Psoas muscle (tissue), 8 donors: ENCODE data around the gene SLC39A12. TPM values are rescaled to one million over a fixed set of nuclear protein-coding genes. Genes with fewer than 3 reads are reported as not detected.

ENCODE experiments used
- ATAC-seq, 4 donors: fragments of 200-7000 bp; cut with Tn5 transposase; one replicate each; pipeline ENCODE4 v1.9.1; 2020; ENCODE audit warnings: moderate library complexity in 3 of 4, mild to moderate bottlenecking in 2 of 4
- DNase-seq, 2 donors: peaks; one replicate each; pipeline ENCODE4 v3.0.0-alpha.2; 2020
- H3K27ac ChIP-seq: fragments of 200-600 bp; one replicate; pipeline ENCODE4 v1.8.0; 2022
- H3K27me3 ChIP-seq, 3 donors: fragments of 200-600 bp in 1 of 3; one replicate each; pipeline versions ENCODE4 v1.6.1 to v1.8.0; 2013 to 2022; ENCODE audit warnings: low read length in 2 of 3, mild to moderate bottlenecking in 2 of 3, moderate library complexity in 1 of 3; ENCODE audit not compliant: insufficient read depth in 3 of 3
- H3K36me3 ChIP-seq, 2 donors: fragments of 200-600 bp in 1 of 2; one replicate each; pipeline versions ENCODE4 v1.6.1 to v1.8.0; 2013 to 2022; ENCODE audit warnings: low read depth in 1 of 2, mild to moderate bottlenecking in 1 of 2, moderate library complexity in 1 of 2; ENCODE audit not compliant: insufficient read depth in 1 of 2
- H3K4me1 ChIP-seq: fragments of 200-600 bp; one replicate; pipeline ENCODE4 v1.8.0; 2022
- H3K4me3 ChIP-seq: fragments of 200-600 bp; one replicate; pipeline ENCODE4 v1.8.0; 2022; ENCODE audit warnings: mild to moderate bottlenecking
- H3K9me3 ChIP-seq: fragments of 200-600 bp; one replicate; pipeline ENCODE4 v1.8.0; 2022
- CTCF ChIP-seq: fragments of 200-600 bp; IDR thresholded peaks from one replicate; pipeline ENCODE4 v1.8.0; 2022; ENCODE audit warnings: antibody characterized with exemption
- WGBS, 3 donors: extraction: QIAGEN DNeasy Blood & Tissue Kit; methylation state at CpG; one replicate each; pipeline versions ENCODE4 v1.1.6 to v1.1.7; 2013; 5-methylcytosine and 5-hydroxymethylcytosine counted together
- intact Hi-C, 2 donors: fragments of 100-400 bp; cut with DNase I; formaldehyde crosslinking; loops; one replicate each; pipeline versions ENCODE4 v1.11.0 to v1.14.2; 2022
- polyA plus RNA-seq, 3 donors: library from polyadenylated mRNA; stranded (reverse); fragments of 200-250 nt; gene quantifications; one replicate each; pipeline ENCODE4 v1.2.3, GENCODE V29; 2013
- total RNA-seq, 4 donors: library from RNA; stranded (reverse); fragmentation: NEBNext Ultra II Directional in 2 of 4; extraction: Animal tissue kit (Norgen Biotek cat#: 25700) in 2 of 4; gene quantifications; one replicate each; pipeline versions ENCODE4 v1.2.1 to v1.2.4, GENCODE V29; 2021 to 2023
- donor health status: healthy with polysubstance abuse.
- donor health status: DM: no; HTN: no; CAD: no; lungs with moderate emphysema.
- donor health status: Bipolar disorder and iron deficiency.
- donor health status: healthy.
- donor health status: DM: yes; HTN: yes; CAD: no.
- donor health status: DM: no; HTN: no; CAD: no.
- donor health status: DM: no; HTN: no; CAD: no.
- donor health status: DM: yes; HTN: yes; CAD: no.

SLC39A12 gene
- total and polyA plus RNA-seq, 7 donors: 0.01 TPM; not detected in 6

- H3K9me3 ChIP-seq: peaks cover 7% of the 10 kb centered on the region
- no peak for DNase-seq
- no peak for ATAC-seq
- TF ChIP-seq CTCF: no peak
- H3K27ac ChIP-seq: no peak overlapping the region
- WGBS, 3 donors: 84 to 88% (median 85%) methylated on average over 3 of the region's 3 CpGs
- intact Hi-C loops: no loop called here
- H3K4me3 ChIP-seq: no peak overlapping the region
- H3K27me3 ChIP-seq: no peaks in the 10 kb centered on the region
- H3K4me1 ChIP-seq: no peaks in the 10 kb centered on the region
- H3K36me3 ChIP-seq: no peaks in the 10 kb centered on the region
Measured at GRCh38 chr10:17974505-17974904, 22.8 kb downstream of the SLC39A12 start.

- Histone ChIP-seq H3K9me3 (no peaks in the 10 kb centered on the region), H3K36me3 (no peaks in the 10 kb centered on the region), H3K4me1 (no peaks in the 10 kb centered on the region), H3K27me3 (no peaks in the 10 kb centered on the region), H3K27ac (no peak overlapping the region), H3K4me3 (no peak overlapping the region)
- 41 to 62% (median 44%) methylated on average over 6 of the region's 6 CpGs for WGBS, 3 donors
- no peak for TF ChIP-seq CTCF
- ATAC-seq (no peak), DNase-seq (no peak)
- intact Hi-C loops: no loop called here
Measured at GRCh38 chr10:17980846-17981565, 29.3 kb downstream of the SLC39A12 start.

- WGBS, 3 donors: 94 to 97% (median 96%) methylated on average over 1 of the region's 1 CpG
- H3K9me3 ChIP-seq: no peaks in the 10 kb centered on the region
- no peak for ATAC-seq
- H3K36me3 ChIP-seq: no peaks in the 10 kb centered on the region
- no peak for TF ChIP-seq CTCF
- no peak overlapping the region for H3K27ac ChIP-seq
- intact Hi-C loops: no loop called here
- H3K27me3 ChIP-seq: peaks cover 0 to 2% (median 0%) of the 10 kb centered on the region in 3 donors
- no peak for DNase-seq
- no peaks in the 10 kb centered on the region for H3K4me1 ChIP-seq
- no peak overlapping the region for H3K4me3 ChIP-seq
Measured at GRCh38 chr10:17981766-17982380, 30.2 kb downstream of the SLC39A12 start.

- Histone ChIP-seq H3K4me1 (no peaks in the 10 kb centered on the region), H3K27ac (no peak overlapping the region), H3K4me3 (no peak overlapping the region), H3K36me3 (no peaks in the 10 kb centered on the region), H3K9me3 (no peaks in the 10 kb centered on the region), H3K27me3 (peaks cover 0 to 2% (median 0%) of the 10 kb centered on the region in 3 donors)
- 13 to 35% (median 16%) methylated on average over 1 of the region's 1 CpG for WGBS, 3 donors
- intact Hi-C loops: no loop called here
- no peak for TF ChIP-seq CTCF
- DNase-seq: no peak
- no peak for ATAC-seq
Measured at GRCh38 chr10:17984056-17984455, 32.3 kb downstream of the SLC39A12 start.
